Activated CD8-positive, alpha-beta T cell treated with anti-CD3 and anti-CD28 coated beads, Interleukin-2, amount 10 ng/mL, durations not matched to agents 7 days and 5 days (primary cell): Measurements from ENCODE around the gene DTD1. TPM values are rescaled to one million over a fixed set of nuclear protein-coding genes. Genes with fewer than 3 reads are reported as not detected.
A peak's percentile ranks its signal among the peaks of the same experiment; 100 is the strongest.

ENCODE experiments used
- ATAC-seq: fragments of 150-1000 bp; cut with Tn5 transposase; one replicate; pipeline ENCODE4 v1.10.0; 2021; ENCODE audit warnings: moderate library complexity
- CTCF ChIA-PET: fragments of 350-600 bp; sonication (Branson Sonifier 250); formaldehyde crosslinking; loops from one replicate; lab custom pipeline; 2021; ENCODE audit warnings: antibody characterized with exemption; lab: Charles Lee
- POLR2A ChIA-PET: fragments of 350-600 bp; sonication (Branson Sonifier 250); formaldehyde crosslinking; loops from one replicate; lab custom pipeline; 2021; ENCODE audit warnings: antibody characterized with exemption; lab: Charles Lee
- DNase-seq: peaks from one replicate; pipeline ENCODE4 v3.0.0-alpha.2; 2020
- H3K27ac Mint-ChIP-seq: one replicate; pipeline ENCODE4 v1.8.0; 2021; ENCODE audit warnings: mild to moderate bottlenecking, mixed read lengths
- H3K27me3 Mint-ChIP-seq: one replicate; pipeline ENCODE4 v1.8.0; 2021; ENCODE audit warnings: low read depth, mixed read lengths
- H3K36me3 Mint-ChIP-seq: one replicate; pipeline ENCODE4 v1.8.0; 2021; ENCODE audit warnings: low read depth, mixed read lengths
- H3K4me1 Mint-ChIP-seq: one replicate; pipeline ENCODE4 v1.8.0; 2021; ENCODE audit warnings: low read depth, mixed read lengths
- H3K4me3 Mint-ChIP-seq: one replicate; pipeline ENCODE4 v1.8.0; 2021; ENCODE audit warnings: mild to moderate bottlenecking, mixed read lengths
- H3K9me3 Mint-ChIP-seq: one replicate; pipeline ENCODE4 v1.8.0; 2022; ENCODE audit warnings: mixed read lengths; ENCODE audit not compliant: insufficient read depth
- total RNA-seq, 2 experiments: library from RNA; stranded (reverse); gene quantifications; one replicate each; pipeline ENCODE4 v1.2.3, GENCODE V29; 2021

Gene DTD1
- total RNA-seq, 2 experiments from 2014 or later = 25.9 to 28.5 TPM

GRCh38 chr20:18577942-18578341 lies 9.9 kb upstream of the DTD1 start:
- DNase-seq (no peak), ATAC-seq (no peak)
- Mint-ChIP-seq H3K27ac (no peak overlapping the region), H3K9me3 (no peaks in the 10 kb centered on the region), H3K27me3 (peaks cover 3% of the 10 kb centered on the region), H3K36me3 (no peaks in the 10 kb centered on the region), H3K4me3 (no peak overlapping the region), H3K4me1 (peaks cover 5% of the 10 kb centered on the region)
- CTCF ChIA-PET = interaction anchor here (1.0 kb wide), 1 partner anchor 11 kb away, joined by 4 read pairs; no protein-coding TSS in a partner anchor
- POLR2A ChIA-PET = no interaction called here

GRCh38 chr20:18578581-18578980 lies 9.3 kb upstream of the DTD1 start:
- no peaks in the 10 kb centered on the region for H3K9me3 Mint-ChIP-seq
- no peak overlapping the region for H3K4me3 Mint-ChIP-seq
- H3K36me3 Mint-ChIP-seq = no peaks in the 10 kb centered on the region
- H3K27me3 Mint-ChIP-seq = peaks cover 3% of the 10 kb centered on the region
- ChIA-PET CTCF (interaction anchor here (1.0 to 1.4 kb wide), 2 partner anchors 10 to 63 kb away, joined by 3 to 4 read pairs; no protein-coding TSS in a partner anchor), POLR2A (interaction anchor here (0.6 kb wide), 1 partner anchor 10 kb away, joined by 3 read pairs; no protein-coding TSS in a partner anchor)
- DNase-seq (no peak), ATAC-seq (no peak)
- no peak overlapping the region for H3K27ac Mint-ChIP-seq
- H3K4me1 Mint-ChIP-seq = peaks cover 5% of the 10 kb centered on the region

- Mint-ChIP-seq H3K9me3 (no peaks in the 10 kb centered on the region), H3K4me3 (no peak overlapping the region), H3K27ac (no peak overlapping the region), H3K4me1 (peaks cover 5% of the 10 kb centered on the region), H3K27me3 (peaks cover 8% of the 10 kb centered on the region), H3K36me3 (no peaks in the 10 kb centered on the region)
- POLR2A ChIA-PET = interaction anchor here (0.9 kb wide), 1 partner anchor 9 kb away, joined by 4 read pairs; no protein-coding TSS in a partner anchor
- ATAC-seq (no peak), DNase-seq (no peak)
- CTCF ChIA-PET = interaction anchor here (0.9 to 1.4 kb wide), 2 partner anchors 9 to 65 kb away, joined by 3 read pairs; no protein-coding TSS in a partner anchor
These were observed 7.8 kb upstream of the DTD1 start for GRCh38 chr20:18580012-18580411.

- no peaks in the 10 kb centered on the region for H3K36me3 Mint-ChIP-seq
- no peaks in the 10 kb centered on the region for H3K9me3 Mint-ChIP-seq
- peaks cover 11% of the 10 kb centered on the region for H3K27me3 Mint-ChIP-seq
- DNase-seq (no peak), ATAC-seq (no peak)
- POLR2A ChIA-PET = no interaction called here
- H3K4me1 Mint-ChIP-seq = peaks cover 21% of the 10 kb centered on the region
- CTCF ChIA-PET = no interaction called here
- H3K4me3 Mint-ChIP-seq = no peak overlapping the region
- no peak overlapping the region for H3K27ac Mint-ChIP-seq
These were observed 2.7 kb upstream of the DTD1 start for GRCh38 chr20:18585134-18585533.

GRCh38 chr20:18588574-18588933 lies 700 bp downstream of the DTD1 start:
- H3K36me3 Mint-ChIP-seq = no peaks in the 10 kb centered on the region

GRCh38 chr20:18589941-18590674 lies 2.3 kb downstream of the DTD1 start:
- Mint-ChIP-seq H3K4me1 (peaks cover 21% of the 10 kb centered on the region), H3K4me3 (no peak overlapping the region), H3K9me3 (no peaks in the 10 kb centered on the region), H3K36me3 (no peaks in the 10 kb centered on the region), H3K27ac (no peak overlapping the region), H3K27me3 (peaks cover 2% of the 10 kb centered on the region)
- no peak for DNase-seq
- ATAC-seq = no peak
- POLR2A ChIA-PET = interaction anchor here (1.2 kb wide), 1 partner anchor 61 kb away, joined by 3 read pairs; no protein-coding TSS in a partner anchor
- CTCF ChIA-PET = no interaction called here

More at GRCh38 chr20:18588574-18588933, 700 bp downstream of the DTD1 start:
- peaks cover 8% of the 10 kb centered on the region for H3K27me3 Mint-ChIP-seq
- ChIA-PET POLR2A (interaction anchor here (0.6 to 1.3 kb wide), 5 partner anchors 9 to 938 kb away, joined by 3 to 5 read pairs (median 4); partner anchors contain the start of gene SEC23B), CTCF (interaction anchor here (0.8 to 1.8 kb wide), 6 partner anchors 9 to 294 kb away, joined by 3 to 4 read pairs (median 3); no protein-coding TSS in a partner anchor)
- peaks cover 21% of the 10 kb centered on the region for H3K4me1 Mint-ChIP-seq
- no peaks in the 10 kb centered on the region for H3K9me3 Mint-ChIP-seq
- ATAC-seq (no peak), DNase-seq (no peak)
- peak overlapping the region; percentile 85 for H3K27ac Mint-ChIP-seq
- H3K4me3 Mint-ChIP-seq = peak overlapping the region; percentile 84

GRCh38 chr20:18596270-18596669 lies 8.4 kb downstream of the DTD1 start:
- ChIA-PET CTCF (no interaction called here), POLR2A (no interaction called here)
- H3K36me3 Mint-ChIP-seq = peaks cover 14% of the 10 kb centered on the region
- H3K27me3 Mint-ChIP-seq = no peaks in the 10 kb centered on the region
- no peak overlapping the region for H3K4me3 Mint-ChIP-seq
- no peaks in the 10 kb centered on the region for H3K4me1 Mint-ChIP-seq
- DNase-seq = no peak
- ATAC-seq = no peak
- peaks cover 3% of the 10 kb centered on the region for H3K9me3 Mint-ChIP-seq
- no peak overlapping the region for H3K27ac Mint-ChIP-seq

- ATAC-seq = no peak
- Mint-ChIP-seq H3K27me3 (no peaks in the 10 kb centered on the region), H3K36me3 (no peaks in the 10 kb centered on the region), H3K27ac (no peak overlapping the region), H3K9me3 (no peaks in the 10 kb centered on the region), H3K4me1 (no peaks in the 10 kb centered on the region), H3K4me3 (no peak overlapping the region)
- ChIA-PET CTCF (no interaction called here), POLR2A (no interaction called here)
- no peak for DNase-seq
These were observed 21.9 kb downstream of the DTD1 start for GRCh38 chr20:18609741-18610140.

- H3K27me3 Mint-ChIP-seq = no peaks in the 10 kb centered on the region
- no peak for DNase-seq
- H3K4me3 Mint-ChIP-seq = no peak overlapping the region
- POLR2A ChIA-PET = no interaction called here
- CTCF ChIA-PET = no interaction called here
- ATAC-seq = no peak
- H3K4me1 Mint-ChIP-seq = no peaks in the 10 kb centered on the region
- no peak overlapping the region for H3K27ac Mint-ChIP-seq
- H3K9me3 Mint-ChIP-seq = no peaks in the 10 kb centered on the region
- no peaks in the 10 kb centered on the region for H3K36me3 Mint-ChIP-seq
These were observed 23.6 kb downstream of the DTD1 start for GRCh38 chr20:18611492-18611891.

- DNase-seq (no peak), ATAC-seq (no peak)
- no peak overlapping the region for H3K27ac Mint-ChIP-seq
- H3K4me1 Mint-ChIP-seq = no peaks in the 10 kb centered on the region
- no peak overlapping the region for H3K4me3 Mint-ChIP-seq
- POLR2A ChIA-PET = no interaction called here
- CTCF ChIA-PET = no interaction called here
- H3K27me3 Mint-ChIP-seq = no peaks in the 10 kb centered on the region
- H3K9me3 Mint-ChIP-seq = no peaks in the 10 kb centered on the region
- no peaks in the 10 kb centered on the region for H3K36me3 Mint-ChIP-seq
These were observed 25.7 kb downstream of the DTD1 start for GRCh38 chr20:18613553-18613952.

GRCh38 chr20:18614244-18614643 lies 26.4 kb downstream of the DTD1 start:
- no peak overlapping the region for H3K4me3 Mint-ChIP-seq
- ATAC-seq (no peak), DNase-seq (no peak)
- no peaks in the 10 kb centered on the region for H3K36me3 Mint-ChIP-seq
- POLR2A ChIA-PET = no interaction called here
- peak overlapping the region; percentile 8 for H3K27ac Mint-ChIP-seq
- H3K27me3 Mint-ChIP-seq = no peaks in the 10 kb centered on the region
- CTCF ChIA-PET = no interaction called here
- no peaks in the 10 kb centered on the region for H3K4me1 Mint-ChIP-seq
- no peaks in the 10 kb centered on the region for H3K9me3 Mint-ChIP-seq

GRCh38 chr20:18615020-18615650 lies 27.3 kb downstream of the DTD1 start:
- CTCF ChIA-PET = no interaction called here
- Mint-ChIP-seq H3K27ac (peak overlapping the region; percentile 52), H3K4me3 (no peak overlapping the region), H3K27me3 (no peaks in the 10 kb centered on the region), H3K36me3 (no peaks in the 10 kb centered on the region), H3K9me3 (no peaks in the 10 kb centered on the region), H3K4me1 (no peaks in the 10 kb centered on the region)
- DNase-seq (no peak), ATAC-seq (no peak)
- POLR2A ChIA-PET = no interaction called here
